HG02938 (cell line): ENCODE results near the gene ELOVL1.

ENCODE experiments used
- ATAC-seq: cut with Tn5 transposase; IDR thresholded peaks from one replicate; pipeline ENCODE4 v1.9.1; 2021; ENCODE audit warnings: mild to moderate bottlenecking, moderate library complexity; ENCODE audit not compliant: unreplicated experiment

Gene ELOVL1

GRCh38 chr1:43358121-43358745 lies 9.6 kb downstream of the ELOVL1 start:
- no peak for ATAC-seq

DNA sequence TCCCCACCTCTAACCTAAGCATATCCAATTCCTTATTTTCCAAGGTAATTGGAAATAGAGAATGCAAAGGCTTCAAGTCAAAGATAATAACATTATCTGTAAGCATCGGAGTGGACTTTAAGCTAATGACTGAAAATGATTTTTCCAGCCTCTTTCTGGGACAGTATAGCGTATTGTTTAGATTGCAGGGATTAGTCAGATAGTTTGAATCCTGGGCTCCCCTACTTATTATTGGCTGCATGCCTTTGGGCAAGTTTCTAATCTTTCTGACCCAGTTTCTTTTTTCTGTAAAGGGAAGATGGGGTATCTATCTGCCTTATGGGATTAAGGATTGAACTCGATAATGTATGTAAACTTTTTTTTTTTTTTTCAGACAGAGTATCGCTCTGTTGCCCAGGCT lies 10.6 kb downstream of the ELOVL1 start:
- no peak for ATAC-seq

- no peak for ATAC-seq
Observed at GRCh38 chr1:43354936-43355335, 12.9 kb downstream of the ELOVL1 start.

DNA sequence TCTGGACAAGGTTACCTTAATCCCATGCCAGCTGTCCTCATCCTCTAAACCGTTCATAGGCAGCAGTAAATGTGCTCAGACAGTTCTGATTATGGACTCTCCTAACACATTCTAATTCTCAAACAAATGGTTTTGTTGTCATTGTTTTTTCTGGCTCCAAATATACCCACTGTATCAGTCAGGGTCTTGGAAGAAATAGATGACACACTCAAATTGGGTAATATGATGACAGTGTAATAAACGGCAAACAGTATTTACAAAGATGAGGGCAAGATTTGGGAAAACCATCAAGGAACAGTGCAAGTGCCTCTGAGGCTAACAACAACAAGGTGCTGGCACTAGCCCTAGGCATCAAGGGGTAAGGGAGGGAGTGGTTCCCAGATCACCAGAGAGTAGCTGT lies 13.3 kb downstream of the ELOVL1 start:
- no peak for ATAC-seq

- no peak for ATAC-seq
Observed at GRCh38 chr1:43352881-43353280, 14.9 kb downstream of the ELOVL1 start.

DNA sequence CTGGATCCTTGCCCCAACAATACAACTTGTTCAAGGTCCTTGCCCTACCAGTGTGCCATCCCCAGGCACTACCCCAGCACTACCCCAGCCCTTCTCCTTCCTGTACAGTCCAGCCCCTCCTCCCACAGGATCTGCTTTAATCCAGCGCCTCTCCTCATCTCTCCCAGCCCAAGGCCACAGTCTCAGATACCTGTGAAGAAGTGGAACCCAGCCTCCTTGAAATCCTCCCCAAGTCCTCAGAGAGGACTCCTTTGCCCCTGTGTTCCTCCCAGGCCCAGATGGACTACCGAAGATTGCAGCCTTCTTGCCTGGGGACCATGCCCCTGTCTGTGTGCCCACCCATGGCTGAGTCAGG lies 15.5 kb downstream of the ELOVL1 start:
- ATAC-seq: no peak

GRCh38 chr1:43351421-43352350 lies 16.1 kb downstream of the ELOVL1 start:
- ATAC-seq: no peak

GRCh38 chr1:43350976-43351375 lies 16.8 kb downstream of the ELOVL1 start:
- ATAC-seq: no peak

DNA sequence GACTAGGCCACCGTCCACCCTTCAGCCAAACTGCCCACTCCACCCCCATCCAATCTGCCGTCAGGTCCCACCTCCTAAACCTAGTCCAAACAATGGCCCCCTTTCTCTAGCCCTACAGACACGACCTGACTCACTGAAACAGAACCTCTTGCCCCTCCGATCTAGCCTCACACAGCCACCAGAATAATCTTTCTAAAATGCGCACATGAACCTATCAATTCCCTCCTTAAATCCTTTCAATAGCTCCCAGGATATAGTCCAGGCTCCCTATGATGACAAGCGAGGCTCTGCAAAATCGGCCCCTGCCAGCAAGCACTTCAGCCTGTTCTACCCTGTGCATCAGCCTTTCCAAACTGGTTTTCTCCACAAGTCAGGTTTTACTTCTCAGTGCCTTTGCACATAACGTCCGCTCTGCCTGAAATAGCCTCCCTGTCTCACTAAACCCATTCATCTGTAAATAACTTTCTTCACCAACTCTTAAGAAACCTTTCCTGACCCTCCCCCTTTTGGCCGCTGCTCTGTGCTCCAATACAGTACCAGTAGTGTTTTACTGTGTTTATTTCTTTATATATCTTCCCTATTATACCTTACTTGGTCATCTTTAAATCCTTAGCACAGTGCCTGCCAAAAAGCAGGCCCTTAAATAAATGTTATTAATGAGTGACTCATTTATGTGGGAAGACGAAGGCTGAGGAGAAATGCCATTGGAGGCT lies 18.1 kb downstream of the ELOVL1 start:
- ATAC-seq: no peak

DNA sequence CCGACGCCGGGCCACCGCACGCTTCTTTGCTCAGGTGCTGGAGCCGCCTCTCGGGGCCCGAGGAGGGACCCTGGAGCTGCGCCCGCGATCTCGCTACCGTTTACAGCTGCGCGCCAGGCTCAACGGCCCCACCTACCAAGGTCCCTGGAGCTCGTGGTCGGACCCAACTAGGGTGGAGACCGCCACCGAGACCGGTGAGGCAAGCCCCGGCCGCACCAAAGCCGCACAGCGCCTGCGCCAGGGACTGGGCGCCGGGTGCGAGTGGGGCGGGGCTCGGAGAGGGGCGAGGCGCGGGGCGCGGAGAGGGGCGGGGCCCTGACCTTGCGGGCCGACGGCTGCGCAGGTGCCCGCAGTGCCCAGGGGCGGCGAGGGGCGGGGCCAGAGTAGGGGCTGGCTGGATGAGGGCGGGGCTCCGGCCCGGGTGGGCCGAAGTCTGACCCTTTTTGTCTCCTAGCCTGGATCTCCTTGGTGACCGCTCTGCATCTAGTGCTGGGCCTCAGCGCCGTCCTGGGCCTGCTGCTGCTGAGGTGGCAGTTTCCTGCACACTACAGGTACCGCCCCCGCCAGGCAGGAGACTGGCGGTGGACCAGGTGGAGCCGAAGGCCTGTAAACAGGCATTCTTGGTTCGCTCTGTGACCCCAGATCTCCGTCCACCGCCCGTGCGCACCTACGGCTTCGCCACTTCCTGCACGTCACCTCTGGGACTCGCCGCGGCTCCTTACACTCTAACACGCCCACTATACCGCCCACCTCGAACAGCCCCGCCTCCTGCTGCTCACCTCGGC lies 18.8 kb downstream of the ELOVL1 start:
- no peak for ATAC-seq

- ATAC-seq: no peak
Observed at GRCh38 chr1:43348343-43348808, 19.4 kb downstream of the ELOVL1 start.

DNA sequence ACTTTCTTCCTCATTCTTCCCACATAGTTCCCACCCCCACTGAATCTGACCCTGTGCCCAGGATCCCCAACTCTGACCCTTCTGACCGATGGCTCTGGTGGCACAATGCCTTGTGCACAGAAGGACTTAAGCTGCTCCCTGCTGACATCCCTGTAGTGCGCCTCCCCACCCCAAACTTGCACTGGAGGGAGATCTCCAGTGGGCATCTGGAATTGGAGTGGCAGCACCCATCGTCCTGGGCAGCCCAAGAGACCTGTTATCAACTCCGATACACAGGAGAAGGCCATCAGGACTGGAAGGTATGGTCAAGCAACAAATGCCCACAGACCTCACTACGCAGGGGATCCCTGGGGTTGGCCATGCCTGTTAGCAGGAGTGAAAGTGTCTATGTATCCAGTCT lies 21.2 kb downstream of the ELOVL1 start:
- no peak for ATAC-seq

- ATAC-seq: no peak
Observed at GRCh38 chr1:43345120-43345519, 22.7 kb downstream of the ELOVL1 start.

DNA sequence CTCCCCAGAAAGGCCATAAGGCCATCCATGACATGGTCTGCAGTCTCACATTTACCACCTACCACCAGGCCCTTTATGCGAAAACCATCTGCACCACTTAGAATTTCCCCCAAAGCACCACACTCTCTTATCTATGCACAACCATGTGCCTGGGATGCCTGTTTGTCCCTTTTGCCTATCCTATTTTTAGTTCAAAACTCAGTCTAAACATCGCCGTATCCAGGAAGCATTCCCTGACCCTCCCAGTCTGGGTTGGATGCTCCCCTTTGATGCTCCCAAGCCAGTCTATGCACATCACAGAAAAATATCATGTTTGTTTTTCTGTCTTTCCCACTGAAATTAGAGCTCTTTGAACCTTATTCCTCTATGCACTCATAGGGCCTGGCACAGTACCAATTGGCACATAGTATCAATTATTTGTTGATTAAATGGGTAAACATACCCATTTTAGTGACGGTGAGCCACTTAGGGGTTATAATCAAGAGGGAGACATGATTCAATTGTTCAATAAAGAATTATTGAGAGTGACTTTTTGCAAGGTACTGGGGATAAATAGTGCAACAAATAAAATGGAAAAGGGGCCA lies 23.5 kb downstream of the ELOVL1 start:
- ATAC-seq: no peak

- ATAC-seq: no peak
Observed at GRCh38 chr1:43340559-43340958, 27.3 kb downstream of the ELOVL1 start.

- no peak for ATAC-seq
Observed at GRCh38 chr1:43339584-43340232, 28.1 kb downstream of the ELOVL1 start.

- ATAC-seq: no peak
Observed at GRCh38 chr1:43338001-43338400, 29.8 kb downstream of the ELOVL1 start.

DNA sequence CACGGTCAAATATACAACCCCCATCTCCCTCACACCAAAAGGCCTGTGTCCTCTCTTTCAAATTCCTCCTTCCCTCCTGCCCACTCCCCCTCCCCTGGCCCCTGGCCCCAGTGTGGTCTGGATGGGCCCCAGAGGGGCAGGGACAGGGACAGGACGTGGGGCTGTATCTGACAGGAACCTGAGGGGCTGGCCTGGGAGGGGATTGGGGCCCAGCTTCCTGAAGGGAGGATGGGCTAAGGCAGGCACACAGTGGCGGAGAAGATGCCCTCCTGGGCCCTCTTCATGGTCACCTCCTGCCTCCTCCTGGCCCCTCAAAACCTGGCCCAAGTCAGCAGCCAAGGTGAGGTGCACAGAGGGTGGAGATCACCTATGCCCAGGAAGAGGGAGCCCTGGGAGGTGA lies 30.2 kb downstream of the ELOVL1 start, which contains the start of gene MPL:
Gene MPL, plus strand, starts transcription at position 231 of the 400 bp plus-strand sequence. Its CDS starts 31 bp downstream, at position 262.
- no peak for ATAC-seq

GRCh38 chr1:43334453-43335205 lies 33.2 kb downstream of the ELOVL1 start:
- ATAC-seq: no peak
